GM23338 (cell line): Measurements from ENCODE around the gene FHIT.

ENCODE experiments used
- CREB1 ChIP-seq: fragments of 250-450 bp; sonication (Bioruptor Pico); IDR thresholded peaks from 2 replicates; pipeline ENCODE4 v1.5.0; 2020; ENCODE audit warnings: low read depth, mild to moderate bottlenecking, moderate library complexity
- CTCF ChIP-seq, 2 experiments: fragments of 200-600 bp in 1 of 2; sonication (generic) in 1 of 2; conservative IDR thresholded peaks; 2 replicates each; pipeline versions ENCODE4 v1.5.1 to v1.6.1; 2016 to 2017; ENCODE audit warnings: antibody characterized with exemption in 2 of 2, low read depth in 2 of 2, mild to moderate bottlenecking in 2 of 2, moderate library complexity in 1 of 2
- ETS1 ChIP-seq: IDR thresholded peaks from 2 replicates; pipeline ENCODE4 v1.6.1; 2016; ENCODE audit warnings: antibody characterized with exemption
- EZH2 ChIP-seq: fragments of 200-600 bp; sonication (generic); IDR thresholded peaks from one replicate; pipeline ENCODE4 v1.8.0; 2017; ENCODE audit warnings: antibody characterized with exemption, mild to moderate bottlenecking, low read depth; ENCODE audit not compliant: unreplicated experiment
- EZH2phosphoT487 ChIP-seq: fragments of 200-600 bp; sonication (generic); IDR thresholded peaks from one replicate; pipeline ENCODE4 v1.8.1; 2018; ENCODE audit warnings: antibody characterized with exemption; ENCODE audit not compliant: unreplicated experiment
- JUNB ChIP-seq: IDR thresholded peaks from one replicate; pipeline ENCODE4 v1.6.1; 2016; ENCODE audit warnings: antibody characterized with exemption; ENCODE audit not compliant: unreplicated experiment
- NANOG ChIP-seq: IDR thresholded peaks from 2 replicates; pipeline ENCODE4 v1.6.1; 2016; ENCODE audit warnings: antibody characterized with exemption, borderline replicate concordance
- POLR2AphosphoS5 ChIP-seq: IDR thresholded peaks from 2 replicates; pipeline ENCODE4 v1.6.1; 2016; ENCODE audit warnings: antibody characterized with exemption, low read depth
- REST ChIP-seq: IDR thresholded peaks from one replicate; pipeline ENCODE4 v1.6.1; 2018; ENCODE audit warnings: antibody characterized with exemption; ENCODE audit not compliant: unreplicated experiment
- STAT1 ChIP-seq: IDR thresholded peaks from one replicate; pipeline ENCODE4 v1.6.1; 2016; ENCODE audit warnings: antibody characterized with exemption; ENCODE audit not compliant: unreplicated experiment

- TF ChIP-seq EZH2 (no peak), CTCF (conservative IDR thresholded peaks at IDR 0.05; ENCODE audit: low read depth in 2 of 2) (no peak), EZH2phosphoT487 (no peak), POLR2AphosphoS5 (no peak), REST (no peak), ETS1 (no peak), CREB1 (CRISPR knock-in tag) (no peak), STAT1 (no peak), JUNB (no peak), NANOG (no peak)
Observed at GRCh38 chr3:59777667-59778077, 1473.6 kb downstream of the FHIT start.
